T follicular helper cell (primary cell): ENCODE measurements around the gene NHS.

ENCODE experiments used
- DNase-seq: peaks from one replicate; pipeline ENCODE4 v3.0.0-alpha.2; 2020; ENCODE audit warnings: low read depth

NHS gene

DNA sequence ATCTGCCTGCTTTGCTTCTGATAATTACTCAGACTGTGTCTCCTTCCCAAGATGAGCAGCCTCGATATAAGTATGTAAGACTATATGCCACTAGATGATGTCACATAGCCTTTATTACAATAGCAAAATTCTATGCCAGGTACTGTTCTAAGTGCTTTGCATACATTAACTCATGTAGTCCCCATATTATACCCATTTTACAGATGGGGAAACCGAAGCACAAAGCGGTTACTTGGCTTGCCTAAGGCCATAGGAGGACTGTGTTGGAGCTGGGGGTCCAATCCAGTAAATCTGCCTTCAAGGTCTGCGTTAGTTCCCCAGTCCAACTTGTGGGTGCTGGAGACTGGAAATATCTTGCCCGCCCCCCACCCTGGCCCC is 361.5 kb downstream of the NHS start:
- DNase-seq: no peak

DNA sequence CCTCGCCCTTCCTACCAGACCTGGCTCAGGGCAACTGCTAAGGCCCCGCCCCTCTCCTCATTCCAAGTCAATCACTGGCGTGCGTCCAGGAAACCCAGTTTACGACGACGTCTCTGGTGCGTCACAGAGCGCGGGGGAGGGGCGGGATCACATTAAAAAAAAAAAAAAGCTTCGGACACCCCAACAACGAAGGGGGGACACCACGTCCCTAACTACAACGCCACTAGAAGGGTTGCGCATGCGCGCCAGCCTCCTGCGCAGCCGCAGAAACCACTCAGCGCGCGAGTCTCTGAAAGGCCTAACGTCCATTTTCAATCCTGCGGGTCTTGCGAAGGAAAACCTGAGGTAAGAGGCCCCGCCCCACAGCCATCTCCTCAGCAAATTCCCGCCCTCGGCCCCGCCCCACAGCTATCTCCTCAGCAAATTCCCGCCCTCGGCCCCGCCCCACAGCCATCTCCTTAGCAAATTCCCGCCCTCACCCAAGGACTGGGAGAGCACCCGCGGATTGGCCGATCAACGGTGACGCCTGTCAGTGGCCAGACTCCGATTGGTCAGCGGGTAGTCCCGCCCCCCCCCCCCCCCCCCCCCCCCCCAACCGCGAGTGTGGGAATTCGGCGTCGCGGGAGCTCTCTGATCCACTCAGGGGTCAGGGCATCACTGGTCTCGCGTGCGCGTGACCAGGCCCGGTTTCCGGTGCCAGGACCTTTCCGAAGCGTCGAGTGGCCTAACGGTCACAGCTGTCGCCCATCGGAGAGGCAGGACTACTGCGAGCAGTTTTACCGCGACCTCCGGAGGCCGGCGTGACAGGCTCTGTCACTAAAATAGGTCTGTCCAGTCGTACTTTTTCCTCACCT is 362.1 kb downstream of the NHS start, which contains the start of gene SCML1:
SCML1 (plus strand) TSS at position 638 of the 854 bp plus-strand sequence. CDS start 6,694 bp downstream, outside the sequence.
- DNase-seq: peak; percentile 84

GRCh38 chrX:17737710-17737985 is 362.6 kb downstream of the NHS start:
- DNase-seq: no peak

DNA sequence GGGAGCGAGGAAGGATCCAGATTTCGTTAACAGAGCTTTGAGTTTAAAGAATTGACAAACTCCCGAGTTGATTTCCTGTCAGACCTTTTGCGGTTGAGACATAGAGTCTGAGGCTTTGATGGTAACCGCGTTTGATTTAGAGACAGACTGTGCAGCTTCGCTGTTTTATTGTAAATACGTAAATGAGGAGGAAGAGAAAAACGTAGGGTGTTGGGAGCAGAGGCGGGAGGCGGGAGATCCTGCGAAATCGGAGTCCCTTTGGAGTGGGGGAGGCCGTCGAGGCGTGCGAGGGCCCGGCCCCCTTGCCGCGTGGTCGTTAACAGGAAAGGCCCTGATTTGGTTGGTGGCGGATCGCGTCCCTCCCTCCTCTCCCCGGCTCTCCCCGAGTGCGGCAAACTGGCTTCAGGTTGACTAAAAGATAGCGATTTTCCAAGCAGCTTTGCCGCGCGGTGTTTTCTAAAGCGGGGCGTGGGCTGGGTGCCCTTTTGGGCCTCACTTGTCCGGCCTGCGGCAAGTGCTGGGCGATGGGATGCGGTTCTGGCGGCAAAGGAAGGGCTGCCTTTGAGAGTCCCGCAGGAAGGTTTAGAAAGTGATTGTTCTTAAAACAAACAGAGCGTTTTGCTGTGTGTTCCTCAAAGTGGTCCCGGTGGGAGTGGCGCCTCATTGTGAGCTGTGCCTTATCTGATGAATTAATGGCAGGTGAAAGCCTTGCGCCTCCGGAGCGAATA is 363.1 kb downstream of the NHS start:
- peak; percentile 46 for DNase-seq

DNA sequence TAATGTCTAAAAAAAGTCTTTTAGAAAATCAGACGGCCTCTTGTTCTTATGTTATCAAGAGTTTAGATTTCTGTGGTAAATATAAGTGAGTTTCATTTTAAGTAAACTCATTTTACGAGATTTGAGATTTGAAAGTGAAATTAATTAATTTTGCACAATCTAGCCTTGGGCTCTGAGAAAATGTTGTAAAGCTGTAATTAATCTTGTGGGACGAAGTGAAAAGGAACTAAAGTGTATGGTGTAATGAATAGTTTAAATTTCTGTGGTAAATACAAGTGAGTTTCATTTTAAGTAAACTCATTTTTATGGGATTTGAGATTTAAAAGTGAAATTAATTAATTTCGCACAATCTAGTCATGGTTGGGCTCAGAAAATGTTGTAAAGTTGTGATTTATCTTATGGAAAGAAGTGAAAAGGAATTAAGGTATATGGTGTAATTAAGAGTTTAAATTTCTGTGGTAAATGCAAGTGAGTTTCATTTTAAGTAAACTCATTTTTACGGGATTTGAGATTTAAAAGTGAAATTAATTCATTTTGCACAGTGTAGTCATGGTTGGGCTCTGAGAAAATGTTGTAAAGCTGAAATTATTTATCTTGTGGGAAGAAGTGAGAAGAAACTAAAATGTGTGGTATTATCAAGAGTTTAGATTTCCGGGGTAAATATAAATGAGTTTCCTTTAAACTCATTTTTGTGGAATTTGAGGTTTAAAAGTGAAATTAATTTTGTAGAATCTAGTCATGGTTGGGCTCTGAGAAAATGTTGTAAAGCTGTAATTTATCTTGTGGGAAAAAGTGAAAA is 363.9 kb downstream of the NHS start:
- DNase-seq: no peak

GRCh38 chrX:17740137-17741122 is 365.4 kb downstream of the NHS start:
- no peak for DNase-seq

- DNase-seq: no peak
Observed at GRCh38 chrX:17741123-17741511, 366.1 kb downstream of the NHS start.

DNA sequence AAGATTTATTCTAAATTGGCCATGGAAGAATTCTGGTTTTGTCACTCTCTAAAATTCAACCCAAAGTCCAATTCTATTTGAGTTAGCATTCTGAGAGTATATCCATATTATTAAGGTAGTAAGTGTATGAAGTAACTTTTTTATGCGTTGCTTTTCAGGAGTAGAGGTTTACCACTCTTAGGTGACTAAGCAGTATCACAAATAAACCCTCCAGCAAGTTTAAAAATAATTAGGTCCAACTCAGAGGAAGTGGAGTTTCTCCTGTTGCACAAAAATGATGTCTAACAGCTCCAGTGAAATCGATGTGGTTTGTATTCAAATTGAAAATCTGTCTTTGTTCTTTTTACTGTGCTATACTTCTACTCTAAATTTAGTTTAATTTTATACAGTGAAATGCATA is 368.9 kb downstream of the NHS start:
- no peak for DNase-seq

DNA sequence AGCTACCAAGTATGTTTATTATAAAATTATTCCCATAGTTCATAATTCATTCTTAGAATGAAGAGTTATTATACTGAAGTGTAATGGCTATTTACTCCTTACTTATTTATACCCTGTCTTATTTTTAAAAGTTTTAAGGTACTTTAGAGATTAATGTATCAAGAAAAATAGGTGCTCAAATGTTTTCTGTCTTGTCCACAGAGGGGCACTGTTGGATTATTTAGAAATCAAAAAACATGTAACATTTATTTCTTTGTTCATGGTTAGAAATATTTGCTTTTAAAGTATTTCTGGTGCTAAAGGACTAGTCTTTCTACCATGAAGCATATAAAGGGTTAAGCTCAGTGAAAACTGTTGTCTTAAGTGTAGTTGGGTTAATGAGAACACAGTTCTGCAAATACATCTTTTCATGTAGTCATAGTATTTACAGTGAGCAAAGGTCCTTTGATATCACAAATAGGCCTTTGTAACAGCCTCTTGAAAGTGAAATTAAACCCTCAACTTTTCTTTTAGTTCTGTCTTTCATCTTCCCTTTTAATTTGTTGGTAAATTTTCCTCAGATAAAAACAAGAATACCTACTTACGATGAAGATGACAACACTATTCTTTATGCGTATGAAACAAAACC is 370.0 kb downstream of the NHS start:
- no peak for DNase-seq

DNA sequence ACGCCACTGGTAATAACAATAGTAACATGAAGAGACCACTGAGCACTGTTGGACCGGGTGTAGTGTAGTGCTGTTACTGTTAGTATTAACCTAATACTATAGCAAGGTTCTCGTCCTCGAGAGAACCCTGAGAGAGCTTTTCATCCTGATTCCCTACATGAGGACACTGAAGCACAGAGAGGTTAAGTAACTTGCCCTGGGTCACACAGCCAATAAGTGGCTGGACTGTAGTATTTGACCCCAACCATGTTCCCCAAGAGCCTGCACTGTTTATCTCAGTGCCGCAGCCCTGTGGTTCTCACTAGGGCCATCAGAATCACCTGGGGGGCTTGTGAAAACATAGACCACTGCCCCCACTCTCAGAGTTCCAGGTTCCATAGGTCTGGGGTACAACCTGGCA is 372.7 kb downstream of the NHS start:
- no peak for DNase-seq

DNA sequence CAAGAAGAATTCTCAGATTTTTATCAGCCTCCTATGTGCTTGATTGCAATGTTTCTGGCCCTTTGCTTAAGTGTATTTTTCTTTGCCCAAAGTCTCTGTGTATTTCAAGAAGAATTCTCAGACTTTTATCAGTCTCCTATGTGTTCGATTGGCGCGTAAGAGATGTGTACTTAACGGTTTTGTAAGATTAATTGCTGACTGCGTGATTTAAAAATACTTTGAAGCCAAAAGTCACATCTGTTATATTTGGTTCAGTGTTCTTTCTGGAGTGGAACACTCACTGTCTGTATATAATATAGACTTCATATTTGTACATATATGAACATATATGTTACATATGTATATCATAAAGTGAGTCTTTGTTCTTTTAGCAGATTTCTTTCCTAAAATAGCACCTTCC is 373.7 kb downstream of the NHS start:
- no peak for DNase-seq

- DNase-seq: no peak
Observed at GRCh38 chrX:17750436-17750835, 375.4 kb downstream of the NHS start.

- no peak for DNase-seq
Observed at GRCh38 chrX:17758382-17758781, 383.4 kb downstream of the NHS start.

GRCh38 chrX:17759990-17760389 is 385.0 kb downstream of the NHS start:
- no peak for DNase-seq

GRCh38 chrX:17767734-17768133 is 392.7 kb downstream of the NHS start:
- no peak for DNase-seq

- DNase-seq: no peak
Observed at GRCh38 chrX:17768997-17769396, 394.0 kb downstream of the NHS start.

GRCh38 chrX:17769701-17770269 is 394.8 kb downstream of the NHS start:
- DNase-seq: no peak

DNA sequence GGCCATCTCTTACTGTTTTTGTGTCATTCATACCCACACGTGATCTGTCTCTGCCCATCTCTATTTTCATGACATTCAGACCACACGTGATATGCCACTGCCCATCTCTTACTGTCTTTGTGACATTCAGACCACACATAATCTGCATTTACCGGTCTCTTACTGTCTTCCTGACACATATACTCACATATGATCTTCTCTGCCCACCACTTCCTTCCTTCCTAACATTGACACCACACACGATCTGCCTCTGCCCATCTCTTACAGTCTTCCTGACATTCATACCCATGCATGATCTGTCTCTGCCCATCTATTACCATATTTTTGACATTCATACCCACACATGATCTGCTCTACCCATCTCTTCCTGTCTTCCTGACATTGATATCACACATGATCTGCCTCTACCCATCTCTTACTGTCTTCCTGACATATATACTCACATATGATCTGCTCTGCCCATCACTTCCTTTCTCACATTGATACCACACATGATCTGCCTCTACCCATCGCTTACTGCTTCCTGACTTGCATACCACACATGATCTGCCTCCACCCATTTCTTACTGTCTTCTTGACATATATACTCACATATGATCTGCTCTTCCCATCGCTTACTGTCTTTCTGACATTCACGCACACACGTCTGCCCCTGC is 398.3 kb downstream of the NHS start:
- DNase-seq: no peak

GRCh38 chrX:17774053-17774452 is 399.1 kb downstream of the NHS start:
- DNase-seq: no peak

DNA sequence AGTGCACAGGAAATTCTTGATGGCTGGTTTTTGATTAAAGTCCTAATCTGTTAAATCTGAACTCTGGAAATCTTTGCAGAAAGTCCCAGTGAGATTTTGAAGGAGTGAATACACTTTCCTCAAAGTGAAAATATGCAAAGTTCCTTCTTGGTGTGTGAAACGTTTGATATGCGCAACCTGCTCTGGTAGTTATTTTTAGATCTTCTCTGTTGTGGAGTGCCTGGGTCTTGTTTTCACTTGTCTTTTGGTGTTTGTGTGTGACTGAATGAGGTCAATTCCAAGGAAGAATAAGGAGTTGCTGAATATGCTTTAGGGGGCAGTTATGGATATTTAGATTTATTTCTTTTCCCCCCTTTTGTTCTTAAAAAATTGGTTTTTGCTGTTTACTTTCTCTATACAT is 404.0 kb downstream of the NHS start:
- no peak for DNase-seq
